Upper lobe of left lung (tissue), 6 donors: ENCODE results near the gene GH2. TPM values are rescaled to one million over a fixed set of nuclear protein-coding genes. Genes with fewer than 3 reads are reported as not detected.

ENCODE experiments used
- ATAC-seq, 2 donors: fragments of 200-7000 bp; cut with Tn5 transposase; one replicate each; pipeline ENCODE4 v1.9.1; 2022; ENCODE audit warnings: mild to moderate bottlenecking in 2 of 2, moderate library complexity in 2 of 2; ENCODE audit not compliant: low FRiP score in 2 of 2
- DNase-seq, 2 donors: peaks; one replicate each; pipeline ENCODE4 v3.0.0-alpha.2; 2019 to 2020
- H3K27ac ChIP-seq, 4 donors: fragments of 200-600 bp; sonication (generic); one replicate each; pipeline ENCODE4 v1.5.1; 2016 to 2019
- H3K27me3 ChIP-seq, 4 donors: fragments of 200-600 bp; sonication (generic); one replicate each; pipeline ENCODE4 v1.5.1; 2017 to 2019
- H3K36me3 ChIP-seq, 4 donors: fragments of 200-600 bp; sonication (generic); one replicate each; pipeline ENCODE4 v1.5.1; 2016 to 2019
- H3K4me1 ChIP-seq, 4 donors: fragments of 200-600 bp; sonication (generic); one replicate each; pipeline ENCODE4 v1.5.1; 2018 to 2019
- H3K4me3 ChIP-seq, 4 donors: fragments of 200-600 bp; sonication (generic); one replicate each; pipeline ENCODE4 v1.5.1; 2017 to 2019; ENCODE audit warnings: mild to moderate bottlenecking in 2 of 4, moderate library complexity in 1 of 4
- H3K9me3 ChIP-seq, 4 donors: fragments of 200-600 bp; sonication (generic); one replicate each; pipeline ENCODE4 v1.5.1; 2018 to 2019
- CTCF ChIP-seq, 6 experiments: fragments of 450-650 bp in 4 of 6; fragments of 200-600 bp in 2 of 6; sonication (generic) in 2 of 6; IDR thresholded peaks; one replicate each; pipeline ENCODE4 v1.5.1; 2016 to 2019; ENCODE audit warnings: antibody characterized with exemption in 6 of 6
- EP300 ChIP-seq, 4 donors: sonication (generic); formaldehyde crosslinking; IDR thresholded peaks; one replicate each; pipeline ENCODE4 v1.5.1; 2017; ENCODE audit warnings: antibody characterized with exemption in 4 of 4, control low read depth in 2 of 4
- POLR2A ChIP-seq, 4 donors: fragments of 450-650 bp; IDR thresholded peaks; one replicate each; pipeline ENCODE4 v1.5.1; 2016 to 2017; ENCODE audit warnings: antibody characterized with exemption in 4 of 4, mild to moderate bottlenecking in 2 of 4
- POLR2AphosphoS5 ChIP-seq, 2 donors: sonication (generic); formaldehyde crosslinking; IDR thresholded peaks; one replicate each; pipeline ENCODE4 v1.5.1; 2017; ENCODE audit warnings: antibody characterized with exemption in 2 of 2
- WGBS, 2 donors: methylation state at CpG; one replicate each; pipeline ENCODE4 v1.1.5; 2017 to 2018; 5-methylcytosine and 5-hydroxymethylcytosine counted together
- total RNA-seq, 6 donors: library from RNA; depleted of rRNA in 4 of 6; stranded (reverse); fragments of >200 nt in 4 of 6; gene quantifications; one replicate each; pipeline versions ENCODE4 v1.1.0 to v1.2.1, GENCODE V29; 2016 to 2021
- donor health status: DM: no; HTN: no; CAD: no; lungs with moderate emphysema.
- donor health status: DM: no; HTN: yes; CAD: no; lungs with severe emphysema.

Gene GH2
- total RNA-seq, 6 donors from 2014 or later: not detected

GRCh38 chr17:63837962-63838600 lies 43.7 kb downstream of the GH2 start:
- TF ChIP-seq POLR2A (IDR thresholded peaks at IDR 0.05): no peak
- TF ChIP-seq EP300 (IDR thresholded peaks at IDR 0.05): no peak
- no peak for TF ChIP-seq POLR2AphosphoS5 (IDR thresholded peaks at IDR 0.05)
- no peak for TF ChIP-seq CTCF (IDR thresholded peaks at IDR 0.05)
- no peak for DNase-seq
- Histone ChIP-seq H3K9me3 (no peaks in the 10 kb centered on the region), H3K36me3 (peaks cover 17 to 45% (median 39%) of the 10 kb centered on the region in 4 donors), H3K27me3 (peaks cover 0 to 2% (median 0%) of the 10 kb centered on the region in 4 donors), H3K27ac (peak overlapping the region; percentile 71 to 97 (median 96)), H3K4me3 (peak overlapping the region in 2 of 4 donors; percentile 2 to 13), H3K4me1 (peaks cover 44 to 58% (median 54%) of the 10 kb centered on the region in 4 donors)
- ATAC-seq: no peak
- WGBS, 2 donors: 75 to 84% methylated on average over 2 to 5 of the region's 5 CpGs

GRCh38 chr17:63837480-63837879 lies 44.3 kb downstream of the GH2 start:
- H3K27me3 ChIP-seq: peaks cover 0 to under 1% (median 0%) of the 10 kb centered on the region in 4 donors
- peaks cover 23 to 51% (median 45%) of the 10 kb centered on the region in 4 donors for H3K36me3 ChIP-seq
- no peaks in the 10 kb centered on the region for H3K9me3 ChIP-seq
- H3K27ac ChIP-seq: peak overlapping the region; percentile 2 to 97 (median 96)
- WGBS, 2 donors: 84 to 94% methylated on average over 7 of the region's 12 CpGs
- peaks cover 44 to 58% (median 54%) of the 10 kb centered on the region in 4 donors for H3K4me1 ChIP-seq
- ATAC-seq (no peak), DNase-seq (no peak)
- TF ChIP-seq CTCF (IDR thresholded peaks at IDR 0.05): no peak
- TF ChIP-seq POLR2AphosphoS5 (IDR thresholded peaks at IDR 0.05): no peak
- TF ChIP-seq EP300 (IDR thresholded peaks at IDR 0.05): no peak
- no peak for TF ChIP-seq POLR2A (IDR thresholded peaks at IDR 0.05)
- H3K4me3 ChIP-seq: no peak overlapping the region

- H3K36me3 ChIP-seq: peaks cover 30 to 58% (median 52%) of the 10 kb centered on the region in 4 donors
- peaks cover 44 to 58% (median 54%) of the 10 kb centered on the region in 4 donors for H3K4me1 ChIP-seq
- WGBS, 2 donors: 94 to 95% methylated on average over 7 of the region's 7 CpGs
- H3K27ac ChIP-seq: peak overlapping the region in 3 of 4 donors; percentile 96 to 97 (median 97)
- no peaks in the 10 kb centered on the region for H3K27me3 ChIP-seq
- H3K9me3 ChIP-seq: no peaks in the 10 kb centered on the region
- no peak for DNase-seq
- ATAC-seq: no peak
- H3K4me3 ChIP-seq: no peak overlapping the region
- no peak for TF ChIP-seq CTCF (IDR thresholded peaks at IDR 0.05)
- TF ChIP-seq POLR2AphosphoS5 (IDR thresholded peaks at IDR 0.05): no peak
- TF ChIP-seq EP300 (IDR thresholded peaks at IDR 0.05): no peak
These were observed 44.9 kb downstream of the GH2 start for GRCh38 chr17:63836811-63837210.

DNA sequence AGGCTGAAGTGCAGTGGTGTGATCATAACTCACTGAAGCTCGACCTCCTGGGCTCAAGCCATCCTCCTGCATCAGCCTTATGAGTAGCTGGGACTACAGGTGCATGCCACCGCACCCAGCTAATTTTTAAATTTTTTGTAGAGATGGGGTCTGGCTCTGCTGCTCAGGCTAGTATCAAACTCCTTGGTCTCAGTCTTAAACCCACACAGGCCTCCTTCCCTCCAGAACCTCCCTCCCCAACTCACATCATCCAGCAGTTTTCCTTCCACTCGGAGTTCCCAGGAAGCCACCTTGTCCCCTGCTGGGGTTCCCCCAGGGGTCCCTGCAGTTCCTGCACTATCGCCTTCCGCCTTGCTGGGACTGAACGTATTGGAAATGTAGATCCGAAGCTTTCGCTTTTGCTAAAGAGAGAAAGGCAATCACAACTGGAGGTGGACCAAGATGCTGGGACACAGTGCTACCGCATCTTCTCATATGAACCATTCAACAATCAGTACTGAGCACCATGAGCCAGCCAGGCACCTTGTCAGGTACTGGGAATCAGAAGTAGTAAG lies 46.5 kb downstream of the GH2 start:
- Histone ChIP-seq H3K9me3 (no peaks in the 10 kb centered on the region), H3K4me3 (no peak overlapping the region), H3K27ac (peak overlapping the region in 1 of 4 donors; percentile 55), H3K4me1 (peaks cover 33 to 42% (median 40%) of the 10 kb centered on the region in 4 donors), H3K36me3 (peaks cover 44 to 74% (median 67%) of the 10 kb centered on the region in 4 donors), H3K27me3 (no peaks in the 10 kb centered on the region)
- 87 to 92% methylated on average over 9 of the region's 9 CpGs for WGBS, 2 donors
- ATAC-seq (no peak), DNase-seq (no peak)
- no peak for TF ChIP-seq CTCF (IDR thresholded peaks at IDR 0.05)
- TF ChIP-seq EP300 (IDR thresholded peaks at IDR 0.05): no peak
- TF ChIP-seq POLR2A (IDR thresholded peaks at IDR 0.05): no peak
- no peak for TF ChIP-seq POLR2AphosphoS5 (IDR thresholded peaks at IDR 0.05)
